Endothelial cell of coronary artery (primary cell): Measurements from ENCODE around the gene FUNDC1. TPM values are rescaled to one million over a fixed set of nuclear protein-coding genes. Genes with fewer than 3 reads are reported as not detected.

Experiments
- total RNA-seq: library from RNA; depleted of rRNA; stranded (reverse); fragments of >200 nt; gene quantifications from 2 replicates; pipeline ENCODE4 v1.2.3, GENCODE V29; 2014

The FUNDC1 gene, protein sequence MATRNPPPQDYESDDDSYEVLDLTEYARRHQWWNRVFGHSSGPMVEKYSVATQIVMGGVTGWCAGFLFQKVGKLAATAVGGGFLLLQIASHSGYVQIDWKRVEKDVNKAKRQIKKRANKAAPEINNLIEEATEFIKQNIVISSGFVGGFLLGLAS
- total RNA-seq, result 8.1 and 9.3 TPM in 2 replicates

DNA sequence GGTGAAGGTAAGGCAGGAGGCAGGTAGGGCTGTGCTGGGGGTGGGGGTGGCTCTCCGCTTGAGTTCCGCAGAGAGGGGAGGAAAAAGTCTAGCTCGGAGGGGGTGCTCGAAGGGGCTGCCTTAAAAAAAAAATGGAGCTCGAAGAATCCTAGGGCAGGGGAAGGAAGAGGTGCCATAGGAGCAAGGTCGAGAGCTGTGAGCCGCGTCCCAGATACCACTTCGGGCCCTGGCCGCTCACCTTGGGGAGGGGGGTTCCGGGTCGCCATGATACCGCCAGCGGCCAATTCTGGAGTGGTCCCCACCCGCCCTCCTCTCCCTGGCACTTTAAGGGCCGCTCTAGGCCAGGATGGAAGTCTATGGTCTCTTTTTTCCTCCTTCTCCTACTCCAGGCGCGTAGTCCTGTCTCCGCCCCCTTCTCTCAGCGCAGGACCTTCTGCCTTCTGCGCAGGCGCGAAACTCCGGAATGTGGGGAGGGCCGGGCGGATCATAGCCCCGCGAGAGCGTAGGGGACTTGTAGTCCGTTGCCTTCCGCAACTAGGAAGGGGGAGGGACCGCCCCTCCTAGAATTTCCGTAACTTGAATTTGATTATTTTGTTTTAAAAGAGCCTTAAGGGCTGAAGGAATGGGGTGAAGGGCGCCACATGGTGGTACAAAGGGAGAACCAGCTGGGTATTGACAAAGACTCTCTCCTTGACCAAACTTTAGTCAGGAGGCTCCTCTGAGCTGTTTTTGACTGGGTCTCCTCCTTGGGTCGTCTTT, at the start of gene FUNDC1:
TSS of gene FUNDC1 (minus strand) at position 293 of the 759 bp plus-strand sequence. CDS start at position 266, 27 bp downstream.

Other genes starting within 250 kb of the FUNDC1 start
- not detected in 2 replicates for gene EFHC2, start 199.2 kb downstream of the FUNDC1 start, total RNA-seq